Naive thymus-derived CD8-positive, alpha-beta T cell (primary cell): ENCODE results near the gene MAML2. TPM values are rescaled to one million over a fixed set of nuclear protein-coding genes. Genes with fewer than 3 reads are reported as not detected.

Experiments used
- ATAC-seq, 2 donors: fragments of 150-1000 bp; cut with Tn5 transposase in 1 of 2; sonication (Bioruptor Pico), chemical (Tn5 transposase) in 1 of 2; 1 replicate in 1 of 2; 2 replicates in 1 of 2; pipeline ENCODE4 v1.10.0; 2021; ENCODE audit warnings: mild to moderate bottlenecking in 2 of 2, moderate library complexity in 2 of 2
- POLR2A ChIA-PET: fragments of 350-600 bp; sonication (Branson Sonifier 250); formaldehyde crosslinking; loops from one replicate; lab custom pipeline; 2021; ENCODE audit warnings: antibody characterized with exemption; lab: Charles Lee
- DNase-seq, 10 donors: peaks; one replicate each; pipeline versions ENCODE4 v3.0.0 to v3.0.0-alpha.2; 2020 to 2022
- H3K27ac Mint-ChIP-seq, 10 donors: one replicate each; pipeline ENCODE4 v1.8.0; 2020 to 2022; ENCODE audit warnings: mild to moderate bottlenecking in 10 of 10, mixed read lengths in 10 of 10, moderate library complexity in 4 of 10, inconsistent platforms in 1 of 10
- H3K27me3 Mint-ChIP-seq, 5 donors: one replicate each; pipeline ENCODE4 v1.8.0; 2021 to 2022; ENCODE audit warnings: mixed read lengths in 5 of 5
- H3K36me3 Mint-ChIP-seq, 3 donors: one replicate each; pipeline ENCODE4 v1.8.0; 2020 to 2022; ENCODE audit warnings: mixed read lengths in 3 of 3, mild to moderate bottlenecking in 2 of 3, inconsistent platforms in 1 of 3
- H3K4me1 Mint-ChIP-seq, 4 donors: one replicate each; pipeline ENCODE4 v1.8.0; 2021 to 2022; ENCODE audit warnings: mixed read lengths in 4 of 4
- H3K4me3 Mint-ChIP-seq, 10 donors: one replicate each; pipeline ENCODE4 v1.8.0; 2020 to 2022; ENCODE audit warnings: mild to moderate bottlenecking in 10 of 10, mixed read lengths in 10 of 10, moderate library complexity in 6 of 10, inconsistent platforms in 1 of 10
- H3K9me3 Mint-ChIP-seq, 9 donors: one replicate each; pipeline ENCODE4 v1.8.0; 2020 to 2022; ENCODE audit warnings: mixed read lengths in 9 of 9, mild to moderate bottlenecking in 3 of 9, inconsistent platforms in 1 of 9, moderate library complexity in 1 of 9
- polyA plus RNA-seq, 3 donors: library from polyadenylated mRNA; unstranded; fragments of 300-500 nt; fragmentation: Illumina TruSeq; gene quantifications; one replicate each; pipeline ENCODE4 v1.2.3, GENCODE V29; 2021
- total RNA-seq, 8 experiments: library from RNA in 2 of 8; stranded (reverse) in 2 of 8; gene quantifications; one replicate each; pipeline ENCODE4 v1.2.3 and lab custom pipeline; 2021 to 2026

Gene MAML2
- total and polyA plus RNA-seq, 5 experiments from 2014 or later = 6.6 to 68.5 (median 33.0) TPM

- ATAC-seq (no peak), DNase-seq (no peak)
- H3K27ac Mint-ChIP-seq = peak overlapping the region in 6 of 10 donors; percentile 28 to 79 (median 70)
- no peak overlapping the region for H3K4me3 Mint-ChIP-seq
- H3K4me1 Mint-ChIP-seq = peaks cover 30 to 81% (median 66%) of the 10 kb centered on the region in 4 donors
- POLR2A ChIA-PET = no interaction called here
- H3K36me3 Mint-ChIP-seq = peaks cover 0 to 37% (median 7%) of the 10 kb centered on the region in 3 donors
- H3K27me3 Mint-ChIP-seq = no peaks in the 10 kb centered on the region
- no peaks in the 10 kb centered on the region for H3K9me3 Mint-ChIP-seq
These were observed 277.6 kb downstream of the MAML2 start for GRCh38 chr11:96065379-96065778.

DNA sequence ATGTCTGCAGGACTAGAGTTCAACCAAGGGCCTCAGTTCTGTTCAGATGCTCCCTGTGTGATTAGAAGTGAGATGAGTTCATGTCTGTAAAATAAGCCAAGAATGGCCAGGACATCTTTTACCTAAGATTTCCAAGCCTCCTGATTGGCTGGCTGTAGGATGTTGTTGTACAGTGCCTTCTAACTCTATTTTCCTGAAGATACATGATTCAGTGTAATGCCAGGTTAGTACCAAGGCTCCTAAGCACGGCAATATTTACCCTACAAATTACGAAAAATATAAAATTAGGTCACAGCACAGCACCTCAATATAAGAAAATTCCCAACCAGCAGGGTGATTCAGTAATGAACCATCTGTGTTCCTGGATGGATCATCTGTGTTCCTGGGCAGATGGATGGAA lies 279.1 kb downstream of the MAML2 start:
- H3K4me3 Mint-ChIP-seq = peak overlapping the region in 1 of 10 donors; percentile 23
- H3K4me1 Mint-ChIP-seq = peaks cover 30 to 86% (median 68%) of the 10 kb centered on the region in 4 donors
- H3K36me3 Mint-ChIP-seq = peaks cover 5 to 46% (median 14%) of the 10 kb centered on the region in 3 donors
- H3K9me3 Mint-ChIP-seq = no peaks in the 10 kb centered on the region
- POLR2A ChIA-PET = interaction anchor here (0.5 kb wide), 1 partner anchor 9 kb away, joined by 3 read pairs; no protein-coding TSS in a partner anchor
- peak overlapping the region in 7 of 10 donors; percentile 17 to 73 (median 38) for H3K27ac Mint-ChIP-seq
- no peaks in the 10 kb centered on the region for H3K27me3 Mint-ChIP-seq
- ATAC-seq (no peak), DNase-seq (no peak)

- ATAC-seq = no peak
- no peaks in the 10 kb centered on the region for H3K9me3 Mint-ChIP-seq
- H3K27me3 Mint-ChIP-seq = no peaks in the 10 kb centered on the region
- POLR2A ChIA-PET = interaction anchor here (0.8 kb wide), 1 partner anchor 280 kb away, joined by 3 read pairs; the partner anchor contains the start of gene MAML2
- peaks cover 5 to 49% (median 14%) of the 10 kb centered on the region in 3 donors for H3K36me3 Mint-ChIP-seq
- DNase-seq = no peak
- H3K4me3 Mint-ChIP-seq = peak overlapping the region in 2 of 10 donors; percentile 36 to 41
- H3K4me1 Mint-ChIP-seq = peaks cover 30 to 80% (median 67%) of the 10 kb centered on the region in 4 donors
- peak overlapping the region; percentile 36 to 86 (median 56) for H3K27ac Mint-ChIP-seq
These were observed 279.9 kb downstream of the MAML2 start for GRCh38 chr11:96063053-96063452.

- peak overlapping the region; percentile 30 to 86 (median 70) for H3K27ac Mint-ChIP-seq
- peaks cover 31 to 80% (median 65%) of the 10 kb centered on the region in 4 donors for H3K4me1 Mint-ChIP-seq
- POLR2A ChIA-PET = interaction anchor here (0.8 kb wide), 2 partner anchors 10 to 281 kb away, joined by 3 read pairs; partner anchors contain the start of gene MAML2
- H3K27me3 Mint-ChIP-seq = no peaks in the 10 kb centered on the region
- no peaks in the 10 kb centered on the region for H3K9me3 Mint-ChIP-seq
- H3K4me3 Mint-ChIP-seq = peak overlapping the region in 4 of 10 donors; percentile 1 to 53 (median 26)
- peak in 6 of 10 donors; percentile 8 to 46 (median 29) for DNase-seq
- ATAC-seq = peak; percentile 91 to 99
- H3K36me3 Mint-ChIP-seq = peaks cover 5 to 50% (median 14%) of the 10 kb centered on the region in 3 donors
These were observed 280.9 kb downstream of the MAML2 start for GRCh38 chr11:96062134-96062533.

GRCh38 chr11:96061730-96062129 lies 281.3 kb downstream of the MAML2 start:
- DNase-seq (no peak), ATAC-seq (no peak)
- H3K4me3 Mint-ChIP-seq = peak overlapping the region in 1 of 10 donors; percentile 53
- no peaks in the 10 kb centered on the region for H3K27me3 Mint-ChIP-seq
- POLR2A ChIA-PET = interaction anchor here (0.8 kb wide), 1 partner anchor 10 kb away, joined by 3 read pairs; no protein-coding TSS in a partner anchor
- H3K9me3 Mint-ChIP-seq = no peaks in the 10 kb centered on the region
- H3K27ac Mint-ChIP-seq = peak overlapping the region in 3 of 10 donors; percentile 1 to 73 (median 47)
- H3K36me3 Mint-ChIP-seq = peaks cover 5 to 49% (median 12%) of the 10 kb centered on the region in 3 donors
- peaks cover 30 to 80% (median 65%) of the 10 kb centered on the region in 4 donors for H3K4me1 Mint-ChIP-seq

- peaks cover 30 to 80% (median 65%) of the 10 kb centered on the region in 4 donors for H3K4me1 Mint-ChIP-seq
- H3K27me3 Mint-ChIP-seq = no peaks in the 10 kb centered on the region
- no peak overlapping the region for H3K4me3 Mint-ChIP-seq
- peaks cover 5 to 47% (median 9%) of the 10 kb centered on the region in 3 donors for H3K36me3 Mint-ChIP-seq
- H3K27ac Mint-ChIP-seq = peak overlapping the region in 7 of 10 donors; percentile 1 to 82 (median 49)
- H3K9me3 Mint-ChIP-seq = no peaks in the 10 kb centered on the region
- no peak for DNase-seq
- ATAC-seq = no peak
- POLR2A ChIA-PET = interaction anchor here (1.0 kb wide), 1 partner anchor 8 kb away, joined by 3 read pairs; no protein-coding TSS in a partner anchor
These were observed 281.9 kb downstream of the MAML2 start for GRCh38 chr11:96061069-96061468.

DNA sequence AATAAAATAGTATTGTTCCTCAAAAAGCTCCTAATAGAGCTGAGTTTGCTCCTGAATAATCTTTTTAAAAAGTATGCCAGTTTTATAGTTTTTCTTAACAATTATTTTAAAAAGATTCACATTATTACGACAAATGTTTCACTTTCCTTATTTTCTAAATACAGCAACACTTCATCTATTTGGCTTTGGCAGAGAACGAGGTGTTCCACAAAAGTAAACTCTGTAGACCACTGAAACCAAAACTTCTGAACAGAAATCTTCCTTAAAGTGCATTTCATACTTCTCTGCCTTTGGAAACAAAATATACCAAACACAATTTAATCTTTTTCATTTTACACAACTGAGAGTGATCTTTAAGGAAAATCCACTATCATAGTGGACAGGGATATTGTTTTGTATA lies 285.5 kb downstream of the MAML2 start:
- H3K36me3 Mint-ChIP-seq = peaks cover 10 to 47% (median 15%) of the 10 kb centered on the region in 3 donors
- DNase-seq = no peak
- ATAC-seq = no peak
- POLR2A ChIA-PET = interaction anchor here (1.5 kb wide), 1 partner anchor 332 kb away, joined by 3 read pairs; the partner anchor contains the start of genes CCDC82 and JRKL
- H3K4me1 Mint-ChIP-seq = peaks cover 28 to 81% (median 65%) of the 10 kb centered on the region in 4 donors
- H3K4me3 Mint-ChIP-seq = peak overlapping the region in 2 of 10 donors; percentile 0 to 2
- H3K27ac Mint-ChIP-seq = peak overlapping the region in 9 of 10 donors; percentile 17 to 74 (median 49)
- H3K27me3 Mint-ChIP-seq = no peaks in the 10 kb centered on the region
- H3K9me3 Mint-ChIP-seq = no peaks in the 10 kb centered on the region

GRCh38 chr11:96056576-96056975 lies 286.4 kb downstream of the MAML2 start:
- Mint-ChIP-seq H3K27me3 (no peaks in the 10 kb centered on the region), H3K4me1 (peaks cover 25 to 79% (median 60%) of the 10 kb centered on the region in 4 donors), H3K36me3 (peaks cover 10 to 47% (median 15%) of the 10 kb centered on the region in 3 donors), H3K9me3 (no peaks in the 10 kb centered on the region), H3K4me3 (peak overlapping the region in 1 of 10 donors; percentile 3), H3K27ac (peak overlapping the region in 6 of 10 donors; percentile 4 to 66 (median 37))
- POLR2A ChIA-PET = interaction anchor here (0.6 to 2.4 kb wide), 3 partner anchors 283 to 333 kb away, joined by 3 to 22 read pairs (median 5); partner anchors contain the start of genes CCDC82, JRKL and MAML2
- DNase-seq (no peak), ATAC-seq (no peak)

DNA sequence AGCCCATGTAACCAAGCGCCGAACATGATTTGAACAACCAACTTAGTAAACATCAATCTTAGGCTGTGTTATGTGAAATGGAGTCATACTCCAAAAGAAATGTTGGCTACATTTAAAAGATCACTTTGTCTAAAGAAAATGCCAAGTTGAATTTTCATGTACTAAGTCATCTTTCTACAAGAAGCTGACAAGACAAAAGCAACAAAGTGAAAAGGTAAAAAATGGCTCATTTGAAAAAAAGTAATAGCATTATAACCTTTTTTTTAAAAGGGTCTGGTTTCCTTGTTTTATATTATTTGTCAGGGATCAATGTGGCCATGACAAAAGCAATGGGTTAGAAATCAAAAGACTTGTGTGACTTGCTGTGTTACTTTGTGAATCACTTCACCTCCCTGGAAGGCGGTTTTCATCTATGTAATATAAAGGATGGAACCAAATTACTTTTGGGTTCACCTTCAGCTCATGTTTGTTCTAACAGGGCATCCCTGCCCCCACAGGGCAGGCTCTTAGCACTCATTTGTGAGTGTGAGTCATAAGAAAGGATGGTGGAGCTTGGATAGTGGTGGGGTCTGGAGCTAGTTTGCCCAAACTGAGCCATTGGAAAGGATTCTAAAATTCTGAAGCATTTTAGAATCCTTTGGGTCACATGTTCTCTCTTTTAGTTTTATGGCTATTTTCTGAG lies 287.1 kb downstream of the MAML2 start:
- no peak for DNase-seq
- Mint-ChIP-seq H3K4me3 (peak overlapping the region in 3 of 10 donors; percentile 10 to 34 (median 33)), H3K27me3 (no peaks in the 10 kb centered on the region), H3K9me3 (no peaks in the 10 kb centered on the region), H3K36me3 (peaks cover 10 to 43% (median 17%) of the 10 kb centered on the region in 3 donors), H3K4me1 (peaks cover 25 to 76% (median 60%) of the 10 kb centered on the region in 4 donors), H3K27ac (peak overlapping the region; percentile 10 to 81 (median 54))
- ATAC-seq = peak in 1 of 2 donors; percentile 60
- POLR2A ChIA-PET = interaction anchor here (0.6 to 2.4 kb wide), 5 partner anchors 42 to 286 kb away, joined by 4 to 22 read pairs (median 5); partner anchors contain the start of gene MAML2

- DNase-seq (peak in 3 of 10 donors; percentile 34 to 38 (median 35)), ATAC-seq (peak; percentile 52 to 72)
- POLR2A ChIA-PET = interaction anchor here (0.6 to 2.4 kb wide), 4 partner anchors 42 to 287 kb away, joined by 3 to 22 read pairs (median 4); partner anchors contain the start of gene MAML2
- peaks cover 30 to 77% (median 61%) of the 10 kb centered on the region in 4 donors for H3K4me1 Mint-ChIP-seq
- H3K27ac Mint-ChIP-seq = peak overlapping the region in 9 of 10 donors; percentile 10 to 81 (median 55)
- H3K4me3 Mint-ChIP-seq = peak overlapping the region in 2 of 10 donors; percentile 11 to 19
- no peaks in the 10 kb centered on the region for H3K9me3 Mint-ChIP-seq
- peaks cover 10 to 43% (median 12%) of the 10 kb centered on the region in 3 donors for H3K36me3 Mint-ChIP-seq
- H3K27me3 Mint-ChIP-seq = no peaks in the 10 kb centered on the region
These were observed 287.9 kb downstream of the MAML2 start for GRCh38 chr11:96054870-96055705.

GRCh38 chr11:96052921-96053651 lies 289.9 kb downstream of the MAML2 start:
- peak overlapping the region in 6 of 10 donors; percentile 16 to 68 (median 22) for H3K27ac Mint-ChIP-seq
- peaks cover 32 to 70% (median 59%) of the 10 kb centered on the region in 4 donors for H3K4me1 Mint-ChIP-seq

More at GRCh38 chr11:96052921-96053651, 289.9 kb downstream of the MAML2 start:
- peaks cover 4 to 33% (median 9%) of the 10 kb centered on the region in 3 donors for H3K36me3 Mint-ChIP-seq
- POLR2A ChIA-PET = no interaction called here
- H3K4me3 Mint-ChIP-seq = no peak overlapping the region
- no peaks in the 10 kb centered on the region for H3K9me3 Mint-ChIP-seq
- no peak for ATAC-seq
- no peak for DNase-seq
- no peaks in the 10 kb centered on the region for H3K27me3 Mint-ChIP-seq
